Fibroblast of lung (primary cell): ENCODE measurements around the gene ACOXL.

Experiments used
- EZH2 ChIP-seq: IDR thresholded peaks from 2 replicates; pipeline ENCODE4 v1.5.1; 2012; ENCODE audit warnings: low read length, control low read depth, mild to moderate bottlenecking; ENCODE audit errors: missing control alignments
- TF ChIP-seq, protein P1 (sequence below), 2 donors: IDR thresholded peaks in 1 of 2; conservative IDR thresholded peaks in 1 of 2; 1 replicate in 1 of 2; 2 replicates in 1 of 2; pipeline ENCODE4 v1.5.1; 2011 to 2012; ENCODE audit warnings: low read length in 2 of 2, control low read depth in 1 of 2, inconsistent platforms in 1 of 2, low read depth in 1 of 2, mild to moderate bottlenecking in 1 of 2

DNA sequence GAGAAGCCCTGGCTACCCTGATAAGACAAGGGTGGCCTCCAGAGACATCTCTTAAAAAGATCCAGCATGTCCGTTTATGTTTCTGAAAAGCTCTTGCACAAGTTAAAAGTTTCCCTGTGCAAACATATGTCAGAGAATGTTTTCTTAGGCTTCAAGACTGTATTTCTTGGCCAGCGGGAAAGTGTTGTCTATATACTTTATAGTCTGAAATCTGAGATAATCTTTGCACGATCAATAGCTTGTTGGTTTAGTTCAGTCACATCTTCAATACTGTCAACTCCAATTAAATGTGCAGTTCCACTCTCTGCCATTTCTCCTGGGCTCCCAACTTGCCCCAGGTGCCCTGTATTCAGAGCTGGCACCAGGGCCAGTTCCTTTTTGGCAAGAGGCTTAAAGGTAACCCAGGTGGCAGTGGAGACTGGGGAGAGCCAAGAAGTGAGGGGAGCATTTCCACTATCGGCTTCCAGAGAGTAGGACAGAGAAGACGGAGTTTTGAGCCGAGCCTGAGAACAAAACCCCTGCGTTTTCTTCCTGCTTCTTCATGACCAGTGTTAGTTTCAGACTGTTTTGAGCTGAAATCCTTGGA is 64.4 kb downstream of the ACOXL start:
- TF ChIP-seq, protein P1, sequence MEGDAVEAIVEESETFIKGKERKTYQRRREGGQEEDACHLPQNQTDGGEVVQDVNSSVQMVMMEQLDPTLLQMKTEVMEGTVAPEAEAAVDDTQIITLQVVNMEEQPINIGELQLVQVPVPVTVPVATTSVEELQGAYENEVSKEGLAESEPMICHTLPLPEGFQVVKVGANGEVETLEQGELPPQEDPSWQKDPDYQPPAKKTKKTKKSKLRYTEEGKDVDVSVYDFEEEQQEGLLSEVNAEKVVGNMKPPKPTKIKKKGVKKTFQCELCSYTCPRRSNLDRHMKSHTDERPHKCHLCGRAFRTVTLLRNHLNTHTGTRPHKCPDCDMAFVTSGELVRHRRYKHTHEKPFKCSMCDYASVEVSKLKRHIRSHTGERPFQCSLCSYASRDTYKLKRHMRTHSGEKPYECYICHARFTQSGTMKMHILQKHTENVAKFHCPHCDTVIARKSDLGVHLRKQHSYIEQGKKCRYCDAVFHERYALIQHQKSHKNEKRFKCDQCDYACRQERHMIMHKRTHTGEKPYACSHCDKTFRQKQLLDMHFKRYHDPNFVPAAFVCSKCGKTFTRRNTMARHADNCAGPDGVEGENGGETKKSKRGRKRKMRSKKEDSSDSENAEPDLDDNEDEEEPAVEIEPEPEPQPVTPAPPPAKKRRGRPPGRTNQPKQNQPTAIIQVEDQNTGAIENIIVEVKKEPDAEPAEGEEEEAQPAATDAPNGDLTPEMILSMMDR (conservative IDR thresholded peaks at IDR 0.05 in 1 of 2, IDR thresholded peaks at IDR 0.05 in 1 of 2; ENCODE audit: low read depth in 1 of 2, low read length in 2 of 2): no peak
- no peak for TF ChIP-seq EZH2
